K562 treated with DMSO at 1 percent for 24 hours (cell line): ENCODE data around the gene PSAPL1. TPM values are rescaled to one million over a fixed set of nuclear protein-coding genes. Genes with fewer than 3 reads are reported as not detected.

ENCODE experiments used
- total RNA-seq: library from RNA; unstranded; fragments of 300-600 nt; gene quantifications from 2 replicates; pipeline ENCODE4 v1.2.3, GENCODE V29; 2022; ENCODE audit warnings: low read depth; ENCODE audit not compliant: insufficient read depth

The PSAPL1 gene
- not detected in 2 replicates for total RNA-seq

DNA sequence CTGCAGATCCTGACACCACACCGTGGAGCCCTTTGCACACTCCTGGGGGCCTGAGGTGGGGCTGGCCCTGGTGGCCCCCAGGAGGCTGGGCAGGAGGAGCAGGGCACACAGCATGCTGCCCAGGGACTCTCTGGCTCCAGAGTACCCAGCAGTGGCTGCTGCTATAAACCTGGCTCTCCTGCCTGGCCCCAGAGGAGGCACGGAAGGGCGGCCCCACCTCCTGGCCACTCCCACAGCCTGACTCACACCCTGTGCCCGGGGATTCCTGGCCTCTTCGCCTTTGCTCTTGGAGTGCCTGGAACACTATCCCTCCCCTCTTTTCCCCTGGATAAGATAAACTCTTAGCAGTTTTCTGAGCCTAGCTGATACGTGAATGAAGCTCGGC, at the start of gene PSAPL1:
TSS of gene PSAPL1 (minus strand) at position 165 of the 385 bp plus-strand sequence. CDS start at position 114, 51 bp downstream.

Other genes starting within 250 kb of the PSAPL1 start
- not detected in 2 replicates for gene SORCS2, start 242.4 kb downstream of the PSAPL1 start, total RNA-seq